MCF 10A (cell line): ENCODE measurements around the gene WFDC12. TPM values are rescaled to one million over a fixed set of nuclear protein-coding genes. Genes with fewer than 3 reads are reported as not detected.

Source experiments
- BruUV-seq: library from RNA; stranded (reverse); fragments of 400-500 nt; replicated peaks from 2 replicates; lab custom pipeline; 2021; lab: Mats Ljungman, UMichigan
- CTCF ChIA-PET: fragments of 300-600 bp; sonication (Branson Sonifier 250); formaldehyde crosslinking; extraction: SDS; loops from one replicate; lab custom pipeline; 2021; ENCODE audit warnings: antibody characterized with exemption, inconsistent platforms; lab: Yijun Ruan, JAX
- POLR2A ChIA-PET: fragments of 300-600, 350-650 bp; sonication (Branson Sonifier 250); formaldehyde crosslinking; extraction: SDS; loops from one replicate; lab custom pipeline; 2020; ENCODE audit warnings: antibody characterized with exemption, inconsistent platforms; lab: Yijun Ruan, JAX
- DNase-seq: peaks from one replicate; pipeline ENCODE4 v3.0.0-alpha.2; 2018; ENCODE audit not compliant: unreplicated experiment
- H3K27ac Mint-ChIP-seq: one replicate; pipeline ENCODE4 v1.8.0; 2022; ENCODE audit warnings: mild to moderate bottlenecking, low read depth, mixed read lengths; ENCODE audit not compliant: unreplicated experiment
- H3K27me3 Mint-ChIP-seq: one replicate; pipeline ENCODE4 v1.8.0; 2022; ENCODE audit warnings: mixed read lengths; ENCODE audit not compliant: insufficient read depth, unreplicated experiment
- H3K36me3 Mint-ChIP-seq: one replicate; pipeline ENCODE4 v1.8.0; 2022; ENCODE audit warnings: mild to moderate bottlenecking, moderate library complexity, mixed read lengths; ENCODE audit not compliant: insufficient read depth, unreplicated experiment
- H3K4me1 Mint-ChIP-seq: one replicate; pipeline ENCODE4 v1.8.0; 2022; ENCODE audit warnings: mixed read lengths; ENCODE audit not compliant: insufficient read depth, unreplicated experiment
- H3K4me3 Mint-ChIP-seq: one replicate; pipeline ENCODE4 v1.8.0; 2022; ENCODE audit warnings: mild to moderate bottlenecking, moderate library complexity, mixed read lengths; ENCODE audit not compliant: unreplicated experiment
- H3K9me3 Mint-ChIP-seq: one replicate; pipeline ENCODE4 v1.8.0; 2022; ENCODE audit warnings: mixed read lengths; ENCODE audit not compliant: unreplicated experiment
- CTCF ChIP-seq: fragments of 200-600 bp; IDR thresholded peaks from one replicate; pipeline ENCODE4 v1.8.0; 2022; ENCODE audit warnings: antibody characterized with exemption, mild to moderate bottlenecking; ENCODE audit not compliant: unreplicated experiment
- intact Hi-C: fragments of 100-400 bp; cut with micrococcal nuclease; formaldehyde crosslinking; loops from 2 replicates; pipeline ENCODE4 v1.14.1; 2022
- total RNA-seq: library from RNA; stranded (reverse); gene quantifications from 2 replicates; pipeline ENCODE4 v1.2.3, GENCODE V29; 2022

The WFDC12 gene
- total RNA-seq, 1 experiment from 2014 or later, result not detected

- intact Hi-C loops, result loop anchor here (1.0 kb wide), 1 partner anchor 84 kb away; no protein-coding TSS in a partner anchor
- Mint-ChIP-seq H3K4me1 (no peaks in the 10 kb centered on the region), H3K4me3 (no peak overlapping the region), H3K27ac (no peak overlapping the region), H3K27me3 (no peaks in the 10 kb centered on the region), H3K9me3 (no peaks in the 10 kb centered on the region), H3K36me3 (peaks cover 5% of the 10 kb centered on the region)
- POLR2A ChIA-PET, result interaction anchor here (0.6 to 3.2 kb wide), 15 partner anchors 9 to 196 kb away, joined by 3 to 32 read pairs (median 4); no protein-coding TSS in a partner anchor
- CTCF ChIA-PET, result interaction anchor here (0.6 to 12.0 kb wide), 47 partner anchors 9 to 1837 kb away, joined by 3 to 247 read pairs (median 8); partner anchors contain the start of genes WFDC12, WFDC5 and YWHAB
- DNase-seq, result no peak
- BruUV-seq, result no TSS peak
- no peak for TF ChIP-seq CTCF
Measured at GRCh38 chr20:45094864-45095574, 29.2 kb downstream of the WFDC12 start.

- no peak for TF ChIP-seq CTCF
- no peak for DNase-seq
- no peak overlapping the region for H3K4me3 Mint-ChIP-seq
- no peaks in the 10 kb centered on the region for H3K9me3 Mint-ChIP-seq
- intact Hi-C loops, result no loop called here
- no TSS peak for BruUV-seq
- H3K36me3 Mint-ChIP-seq, result peaks cover 5% of the 10 kb centered on the region
- ChIA-PET CTCF (interaction anchor here (0.5 to 12.0 kb wide), 16 partner anchors 8 to 408 kb away, joined by 3 to 247 read pairs (median 14); partner anchors contain the start of gene WFDC5), POLR2A (interaction anchor here (1.6 to 2.8 kb wide), 5 partner anchors 8 to 76 kb away, joined by 4 to 14 read pairs (median 5); no protein-coding TSS in a partner anchor)
- no peaks in the 10 kb centered on the region for H3K4me1 Mint-ChIP-seq
- H3K27ac Mint-ChIP-seq, result no peak overlapping the region
- H3K27me3 Mint-ChIP-seq, result no peaks in the 10 kb centered on the region
Measured at GRCh38 chr20:45094201-45094600, 30.1 kb downstream of the WFDC12 start.

- Mint-ChIP-seq H3K27me3 (no peaks in the 10 kb centered on the region), H3K36me3 (peaks cover 5% of the 10 kb centered on the region), H3K4me1 (peaks cover 4% of the 10 kb centered on the region), H3K9me3 (no peaks in the 10 kb centered on the region), H3K4me3 (no peak overlapping the region), H3K27ac (no peak overlapping the region)
- BruUV-seq, result no TSS peak
- intact Hi-C loops, result no loop called here
- no peak for DNase-seq
- ChIA-PET POLR2A (interaction anchor here (0.6 to 1.8 kb wide), 5 partner anchors 40 to 82 kb away, joined by 3 to 12 read pairs (median 4); no protein-coding TSS in a partner anchor), CTCF (interaction anchor here (0.6 to 12.0 kb wide), 10 partner anchors 10 to 407 kb away, joined by 3 to 247 read pairs (median 23); partner anchors contain the start of gene WFDC5)
- TF ChIP-seq CTCF, result no peak
Measured at GRCh38 chr20:45092898-45093297, 31.4 kb downstream of the WFDC12 start.

GRCh38 chr20:45091366-45091765 is 32.9 kb downstream of the WFDC12 start:
- Mint-ChIP-seq H3K9me3 (no peaks in the 10 kb centered on the region), H3K4me1 (peaks cover 14% of the 10 kb centered on the region), H3K4me3 (no peak overlapping the region), H3K36me3 (no peaks in the 10 kb centered on the region), H3K27ac (no peak overlapping the region), H3K27me3 (no peaks in the 10 kb centered on the region)
- BruUV-seq, result no TSS peak
- POLR2A ChIA-PET, result no interaction called here
- DNase-seq, result no peak
- CTCF ChIA-PET, result interaction anchor here (0.5 to 12.0 kb wide), 6 partner anchors 18 to 228 kb away, joined by 4 to 247 read pairs (median 172); partner anchors contain the start of gene WFDC5
- no peak for TF ChIP-seq CTCF
- intact Hi-C loops, result no loop called here
